Keratinocyte (primary cell): Measurements from ENCODE around the gene FAM20C. TPM values are rescaled to one million over a fixed set of nuclear protein-coding genes. Genes with fewer than 3 reads are reported as not detected.

Experiments used
- DNase-seq: peaks from one replicate; pipeline ENCODE4 v3.0.0-alpha.2; 2011; ENCODE audit warnings: low read depth, missing footprints, low spot score
- FAIRE-seq: peaks from 2 replicates; lab custom pipeline; 2011; peaks lifted over from hg19 to GRCh38; lab: Jason Lieb, UNC
- H2AFZ ChIP-seq: 2 replicates; pipeline ENCODE4 v1.6.0; 2012; ENCODE audit warnings: low read length, control low read depth, inconsistent platforms; ENCODE audit not compliant: control insufficient read depth
- H3K27ac ChIP-seq: 2 replicates; pipeline ENCODE4 v1.5.1; 2011; ENCODE audit warnings: low read length; ENCODE audit not compliant: control insufficient read depth, insufficient read depth
- H3K27me3 ChIP-seq: 3 replicates; pipeline ENCODE4 v1.6.0; 2011; ENCODE audit warnings: low read length; ENCODE audit not compliant: control insufficient read depth, insufficient read depth; ENCODE audit errors: extremely low read depth
- H3K36me3 ChIP-seq, 2 experiments: 2 replicates in 1 of 2; 3 replicates in 1 of 2; pipeline ENCODE4 v1.5.1; 2011; ENCODE audit warnings: low read length in 2 of 2, mild to moderate bottlenecking in 1 of 2; ENCODE audit not compliant: control insufficient read depth in 2 of 2, insufficient read depth in 2 of 2; ENCODE audit errors: extremely low read depth in 1 of 2
- H3K4me1 ChIP-seq: 3 replicates; pipeline ENCODE4 v1.5.1; 2011; ENCODE audit warnings: low read length; ENCODE audit not compliant: control insufficient read depth, insufficient read depth; ENCODE audit errors: extremely low read depth
- H3K4me2 ChIP-seq: 3 replicates; pipeline ENCODE4 v1.6.0; 2011; ENCODE audit warnings: low read depth, low read length; ENCODE audit not compliant: control insufficient read depth, insufficient read depth; ENCODE audit errors: extremely low read depth
- H3K4me3 ChIP-seq, 3 experiments: fragments of 200-600 bp in 1 of 3; sonication (generic) in 1 of 3; 2 replicates in 2 of 3; 3 replicates in 1 of 3; pipeline ENCODE4 v1.5.1; 2011 to 2016; ENCODE audit warnings: low read length in 3 of 3, mild to moderate bottlenecking in 3 of 3, control low read depth in 2 of 3, inconsistent platforms in 1 of 3, low read depth in 1 of 3, mixed read lengths in 1 of 3, mixed run types in 1 of 3, moderate library complexity in 1 of 3; ENCODE audit not compliant: control insufficient read depth in 2 of 3, insufficient read depth in 2 of 3; ENCODE audit errors: extremely low read depth in 1 of 3
- H3K79me2 ChIP-seq: 2 replicates; pipeline ENCODE4 v1.6.0; 2012; ENCODE audit warnings: low read length; ENCODE audit not compliant: control insufficient read depth, insufficient read depth
- H3K9ac ChIP-seq: 3 replicates; pipeline ENCODE4 v1.6.0; 2011; ENCODE audit warnings: low read length; ENCODE audit not compliant: control insufficient read depth, insufficient read depth; ENCODE audit errors: extremely low read depth
- H3K9me1 ChIP-seq: 3 replicates; pipeline ENCODE4 v1.6.0; 2011; ENCODE audit warnings: low read length; ENCODE audit not compliant: control insufficient read depth, insufficient read depth; ENCODE audit errors: extremely low read depth
- H3K9me3 ChIP-seq: 2 replicates; pipeline ENCODE4 v1.5.1; 2012; ENCODE audit warnings: low read depth, low read length; ENCODE audit not compliant: control insufficient read depth
- H4K20me1 ChIP-seq: 3 replicates; pipeline ENCODE4 v1.6.0; 2011; ENCODE audit warnings: low read length; ENCODE audit not compliant: control insufficient read depth, insufficient read depth; ENCODE audit errors: extremely low read depth
- CTCF ChIP-seq, 3 experiments: IDR thresholded peaks in 1 of 3; conservative IDR thresholded peaks in 1 of 3; optimal IDR thresholded peaks in 1 of 3; 2 replicates in 2 of 3; 3 replicates in 1 of 3; pipeline versions ENCODE3 to v1.5.1; 2011; ENCODE audit warnings: low read length in 3 of 3, mild to moderate bottlenecking in 3 of 3, moderate library complexity in 2 of 3, control low read depth in 1 of 3, inconsistent platforms in 1 of 3; ENCODE audit not compliant: insufficient read depth in 2 of 3; ENCODE audit errors: extremely low read depth in 1 of 3
- EZH2 ChIP-seq: IDR thresholded peaks from one replicate; pipeline ENCODE4 v1.6.1; 2012; ENCODE audit warnings: inconsistent platforms, mild to moderate bottlenecking, low read length, moderate library complexity
- dilution Hi-C: fragments of 300-500 bp; cut with MboI; formaldehyde crosslinking; loops from one replicate; pipeline ENCODE4 v1.7.0; 2020; ENCODE audit warnings: low sequenced_read_pairs; ENCODE audit not compliant: extremely low pct_ligation_motif_present
- polyA plus RNA-seq, 5 experiments: library from polyadenylated mRNA; depleted of rRNA in 3 of 5; stranded (reverse) in 3 of 5; stranded (forward) in 1 of 5; unstranded in 1 of 5; fragments of >200 nt; gene quantifications; 1 replicate in 1 of 5; 2 replicates in 3 of 5; 3 replicates in 1 of 5; pipeline versions ENCODE4 v1.2.1 to v1.2.3, GENCODE V29; 2011 to 2012; ENCODE audit warnings: missing spikeins in 2 of 5, low read depth in 1 of 5, low replicate concordance in 1 of 5

The FAM20C gene
- polyA plus RNA-seq, 1 donor (not counting 4 experiments of a cell fraction or from before 2014, with no cell fraction given): 3.8 TPM

DNA sequence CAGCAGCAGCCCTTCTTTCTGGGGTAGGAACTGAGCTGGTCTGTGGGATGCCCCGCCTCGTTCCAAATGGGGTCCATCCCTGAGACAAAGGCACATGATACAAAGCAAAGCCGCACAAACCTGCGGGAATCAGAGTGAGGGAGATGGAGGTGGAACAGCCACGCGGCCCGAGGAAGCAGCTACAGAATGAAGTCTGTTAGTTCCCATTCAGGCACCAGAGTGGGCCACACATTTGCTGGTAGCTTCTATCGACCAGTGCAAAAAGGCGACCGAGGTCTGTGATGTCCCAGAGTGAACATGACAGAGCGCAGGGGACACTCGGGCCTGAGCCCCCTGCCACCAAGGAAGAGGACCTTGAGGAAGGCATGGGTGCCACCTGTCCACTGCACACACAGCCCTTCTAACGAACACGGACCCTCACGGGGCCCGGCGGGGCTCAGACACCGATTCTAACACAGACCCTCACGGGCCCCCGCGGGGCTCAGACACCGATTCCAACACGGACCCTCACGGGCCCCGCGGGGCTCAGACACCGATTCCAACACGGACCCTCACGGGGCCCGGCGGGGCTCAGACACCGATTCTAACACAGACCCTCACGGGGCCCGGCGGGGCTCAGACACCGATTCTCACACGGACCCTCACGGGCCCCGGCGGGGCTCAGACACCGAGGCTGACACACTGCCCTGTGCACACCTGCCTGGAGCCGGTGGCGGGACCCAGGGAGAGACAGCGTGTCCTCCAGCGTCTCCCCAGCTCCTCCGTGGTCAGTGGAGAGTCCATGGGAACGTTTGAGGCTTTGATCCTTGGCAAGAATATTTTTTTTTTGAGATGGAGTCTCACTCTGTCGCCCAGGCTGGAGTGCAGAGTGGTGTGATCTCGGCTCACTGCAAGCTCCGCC is 32.8 kb upstream of the FAM20C start:
- FAIRE-seq (no peak), DNase-seq (no peak)
- H2AFZ ChIP-seq: no peak overlapping the region
- H3K27me3 ChIP-seq: peaks cover 20% of the 10 kb centered on the region
- H3K9me1 ChIP-seq: no peaks in the 10 kb centered on the region
- H3K4me2 ChIP-seq: no peak overlapping the region
- dilution Hi-C loops: no loop called here
- no peak overlapping the region for H3K9ac ChIP-seq
- no peaks in the 10 kb centered on the region for H4K20me1 ChIP-seq
- H3K4me1 ChIP-seq: no peaks in the 10 kb centered on the region
- no peaks in the 10 kb centered on the region for H3K79me2 ChIP-seq
- no peak overlapping the region for H3K4me3 ChIP-seq
- TF ChIP-seq EZH2 (no peak), CTCF (optimal IDR thresholded peaks at IDR 0.05 in 1 of 3, IDR thresholded peaks at IDR 0.05 in 1 of 3, conservative IDR thresholded peaks at IDR 0.05 in 1 of 3; ENCODE audit: extremely low read depth in 1 of 3, insufficient read depth in 2 of 3, low read length in 3 of 3) (no peak)
- H3K36me3 ChIP-seq: no peaks in the 10 kb centered on the region
- H3K9me3 ChIP-seq: no peaks in the 10 kb centered on the region
- no peak overlapping the region for H3K27ac ChIP-seq

DNA sequence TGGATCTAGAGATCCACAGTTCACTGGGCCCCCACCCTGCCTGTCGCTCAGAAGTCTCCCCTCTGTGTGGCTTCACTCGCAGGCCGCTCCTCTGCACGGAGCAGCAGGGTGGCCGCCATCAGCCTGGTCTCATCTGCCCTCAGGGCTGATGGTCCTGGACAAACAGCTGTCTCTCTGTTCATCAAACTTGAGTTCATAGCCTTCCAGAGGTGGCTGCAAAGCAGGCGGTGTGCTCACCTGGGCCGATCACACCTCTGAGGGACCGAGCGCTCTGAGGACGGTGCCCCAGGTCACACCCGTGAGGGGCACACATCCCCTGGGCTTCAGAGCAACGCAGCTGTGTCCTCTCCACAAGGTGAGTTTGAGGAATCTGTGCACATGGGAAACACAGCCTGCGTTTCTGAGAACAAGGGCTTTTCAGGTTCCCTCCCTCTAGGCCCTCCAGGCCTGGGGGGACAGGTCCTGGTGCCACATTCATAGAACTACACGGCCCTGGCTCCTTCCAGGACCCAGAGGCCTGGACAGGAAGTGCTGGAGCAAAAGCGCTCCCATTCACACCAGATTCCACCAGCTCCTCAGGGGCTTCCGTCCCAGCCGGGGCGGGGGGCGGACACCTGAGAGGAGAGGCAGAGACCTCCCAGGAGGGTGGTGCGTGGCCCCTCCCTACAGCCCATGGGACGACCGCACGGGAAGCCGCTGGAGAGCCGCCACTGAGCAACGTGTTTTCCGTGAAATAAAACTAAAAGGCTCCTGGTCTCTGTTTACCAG is 31.2 kb upstream of the FAM20C start:
- no peaks in the 10 kb centered on the region for H3K9me3 ChIP-seq
- peaks cover 33% of the 10 kb centered on the region for H3K27me3 ChIP-seq
- no peak overlapping the region for H3K27ac ChIP-seq
- H4K20me1 ChIP-seq: no peaks in the 10 kb centered on the region
- H3K4me2 ChIP-seq: no peak overlapping the region
- no peaks in the 10 kb centered on the region for H3K9me1 ChIP-seq
- TF ChIP-seq EZH2 (no peak), CTCF (optimal IDR thresholded peaks at IDR 0.05 in 1 of 3, IDR thresholded peaks at IDR 0.05 in 1 of 3, conservative IDR thresholded peaks at IDR 0.05 in 1 of 3; ENCODE audit: extremely low read depth in 1 of 3, insufficient read depth in 2 of 3, low read length in 3 of 3) (no peak)
- H3K4me1 ChIP-seq: no peaks in the 10 kb centered on the region
- dilution Hi-C loops: no loop called here
- H3K9ac ChIP-seq: no peak overlapping the region
- no peaks in the 10 kb centered on the region for H3K36me3 ChIP-seq
- FAIRE-seq (no peak), DNase-seq (no peak)
- no peak overlapping the region for H2AFZ ChIP-seq
- H3K4me3 ChIP-seq: no peak overlapping the region
- H3K79me2 ChIP-seq: no peaks in the 10 kb centered on the region
